Progenitor cell of endocrine pancreas (in vitro differentiated cells): Measurements from ENCODE around the gene SOX4. TPM values are rescaled to one million over a fixed set of nuclear protein-coding genes. Genes with fewer than 3 reads are reported as not detected.

ENCODE experiments used
- DNase-seq: peaks from one replicate; pipeline ENCODE4 v3.0.0; 2021; ENCODE audit warnings: low spot score; ENCODE audit not compliant: unreplicated experiment
- H3K27ac Mint-ChIP-seq: 2 replicates; pipeline ENCODE4 v1.8.0; 2021; ENCODE audit warnings: mild to moderate bottlenecking, moderate library complexity, mixed read lengths
- H3K27me3 Mint-ChIP-seq: 2 replicates; pipeline ENCODE4 v1.8.0; 2021; ENCODE audit warnings: mixed read lengths
- H3K36me3 Mint-ChIP-seq: 2 replicates; pipeline ENCODE4 v1.8.0; 2022; ENCODE audit warnings: mixed read lengths; ENCODE audit not compliant: insufficient read depth
- H3K4me1 Mint-ChIP-seq: 2 replicates; pipeline ENCODE4 v1.8.0; 2021; ENCODE audit warnings: low read depth, mixed read lengths
- H3K4me3 Mint-ChIP-seq: 2 replicates; pipeline ENCODE4 v1.8.0; 2021; ENCODE audit warnings: low read depth, mild to moderate bottlenecking, moderate library complexity, mixed read lengths
- H3K9me3 Mint-ChIP-seq: 2 replicates; pipeline ENCODE4 v1.8.0; 2021; ENCODE audit warnings: low read depth, mixed read lengths
- CTCF ChIP-seq: fragments of 200-600 bp; sonication (generic); IDR thresholded peaks from one replicate; pipeline ENCODE4 v1.5.0; 2021; ENCODE audit warnings: antibody characterized with exemption, mild to moderate bottlenecking; ENCODE audit not compliant: unreplicated experiment
- total RNA-seq: library from RNA; stranded (reverse); gene quantifications from 2 replicates; pipeline ENCODE4 v1.2.1, GENCODE V29; 2021

The SOX4 gene
- total RNA-seq, 1 donor from 2014 or later, result 293 TPM

DNA sequence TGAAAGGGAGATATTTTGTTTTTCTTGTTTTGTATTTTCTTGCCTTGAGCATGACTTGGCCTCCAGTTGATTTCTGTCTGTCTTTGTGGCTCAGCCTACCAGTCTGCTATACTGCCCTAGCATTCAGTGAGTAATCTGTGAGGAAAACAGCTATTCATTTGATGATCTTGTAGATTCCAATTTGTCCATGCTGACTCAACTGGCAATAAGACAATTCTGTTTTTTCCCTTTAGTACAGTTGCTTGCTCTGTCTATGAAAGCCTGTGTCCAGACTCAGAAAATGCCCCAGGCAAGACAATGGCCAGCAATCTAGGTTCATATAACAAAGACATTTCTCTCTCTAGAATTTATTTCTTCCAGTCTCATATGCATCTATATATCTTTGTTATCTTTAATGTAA is 10.9 kb upstream of the SOX4 start:
- Mint-ChIP-seq H3K4me1 (peaks cover 2% of the 10 kb centered on the region), H3K36me3 (peaks cover 21% of the 10 kb centered on the region), H3K9me3 (peaks cover 34% of the 10 kb centered on the region), H3K27ac (no peak overlapping the region), H3K27me3 (no peaks in the 10 kb centered on the region), H3K4me3 (no peak overlapping the region)
- TF ChIP-seq CTCF, result no peak
- DNase-seq, result no peak

- Mint-ChIP-seq H3K36me3 (peaks cover 16% of the 10 kb centered on the region), H3K4me3 (peak overlapping the region; percentile 83), H3K9me3 (peaks cover 20% of the 10 kb centered on the region), H3K27me3 (no peaks in the 10 kb centered on the region), H3K27ac (no peak overlapping the region), H3K4me1 (peaks cover 14% of the 10 kb centered on the region)
- no peak for DNase-seq
- TF ChIP-seq CTCF, result no peak
These were observed 7.3 kb upstream of the SOX4 start for GRCh38 chr6:21586300-21586699.

DNA sequence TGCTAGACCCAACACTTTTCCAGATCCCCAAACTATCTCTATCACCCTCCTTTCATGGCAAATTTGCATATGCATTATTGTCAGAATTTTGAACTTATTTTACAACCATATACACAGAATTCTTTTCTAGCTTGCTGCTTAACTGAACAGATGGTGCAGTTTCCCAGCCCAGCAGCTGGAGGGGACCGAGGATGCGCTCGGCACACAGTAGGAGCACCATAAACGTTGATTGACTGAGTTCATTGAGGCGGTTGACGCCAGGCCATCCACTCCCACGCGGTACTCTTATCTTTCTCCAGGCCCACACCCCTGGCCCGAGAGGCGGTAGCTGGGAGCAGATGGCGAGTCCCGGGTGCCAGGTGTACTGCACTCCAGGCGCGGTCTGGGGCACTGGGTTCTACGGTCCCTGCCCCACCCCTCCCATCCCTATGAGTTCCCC is 6.8 kb upstream of the SOX4 start:
- Mint-ChIP-seq H3K36me3 (peaks cover 16% of the 10 kb centered on the region), H3K27ac (peak overlapping the region; percentile 99), H3K9me3 (peaks cover 20% of the 10 kb centered on the region), H3K4me1 (peaks cover 14% of the 10 kb centered on the region), H3K27me3 (no peaks in the 10 kb centered on the region), H3K4me3 (peak overlapping the region; percentile 83)
- TF ChIP-seq CTCF, result no peak
- DNase-seq, result peak; percentile 20

DNA sequence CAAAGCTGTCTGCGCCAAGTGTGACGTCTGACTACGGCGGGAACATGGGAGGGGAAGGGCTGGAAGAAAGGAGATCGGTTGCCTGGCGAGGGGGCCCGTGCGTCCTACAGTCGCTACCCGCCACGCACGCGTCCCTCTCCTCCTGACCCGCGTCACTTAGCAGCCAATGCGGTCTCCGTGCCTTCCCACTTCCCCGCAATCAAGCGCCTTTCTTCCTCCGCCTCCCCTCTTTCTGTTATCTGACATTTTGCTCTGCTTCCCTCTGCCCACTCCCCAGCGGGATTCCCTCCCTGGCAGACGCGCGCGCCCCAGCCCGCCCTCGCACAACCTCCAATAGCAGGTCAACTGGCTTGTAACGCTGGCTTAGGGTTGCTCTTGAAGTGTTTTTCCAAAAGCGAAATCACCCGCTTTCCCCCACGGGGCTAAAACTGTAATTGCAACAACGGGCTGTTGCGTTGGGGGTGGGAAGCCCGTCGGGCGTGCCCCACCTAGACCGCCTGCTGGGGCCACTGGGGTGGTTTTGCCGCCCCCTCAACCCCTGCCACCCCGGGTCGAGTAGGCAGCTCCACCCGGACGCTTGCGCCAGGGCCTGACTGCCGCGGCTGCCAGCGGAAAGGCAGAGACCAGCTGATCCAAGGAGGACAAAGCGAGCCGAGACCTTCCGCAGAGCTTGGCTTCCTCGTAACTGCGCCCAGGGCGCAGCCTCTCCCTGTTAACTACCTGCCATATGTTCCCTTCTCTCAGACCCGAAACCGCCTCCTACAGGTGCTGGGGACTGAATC is 6.2 kb upstream of the SOX4 start:
- Mint-ChIP-seq H3K27ac (peak overlapping the region; percentile 99), H3K9me3 (peaks cover 15% of the 10 kb centered on the region), H3K36me3 (peaks cover 12% of the 10 kb centered on the region), H3K4me1 (peaks cover 14% of the 10 kb centered on the region), H3K27me3 (no peaks in the 10 kb centered on the region), H3K4me3 (peak overlapping the region; percentile 83)
- peak; percentile 49 for TF ChIP-seq CTCF
- peak; percentile 53 for DNase-seq

GRCh38 chr6:21587961-21588480 is 5.5 kb upstream of the SOX4 start:
- H3K27ac Mint-ChIP-seq, result peak overlapping the region; percentile 99
- H3K27me3 Mint-ChIP-seq, result no peaks in the 10 kb centered on the region
- H3K4me3 Mint-ChIP-seq, result peak overlapping the region; percentile 83
- TF ChIP-seq CTCF, result no peak
- peaks cover 9% of the 10 kb centered on the region for H3K9me3 Mint-ChIP-seq
- DNase-seq, result peak; percentile 51
- peaks cover 7% of the 10 kb centered on the region for H3K36me3 Mint-ChIP-seq
- H3K4me1 Mint-ChIP-seq, result peaks cover 14% of the 10 kb centered on the region
